ENCODE results near the gene BCL2.

GRCh38 chr18:63083020-63083531 is 236.5 kb downstream of the BCL2 start:
- TF ChIP-seq CTCF (IDR thresholded peaks at IDR 0.05): no peak
- TF ChIP-seq POLR2A (IDR thresholded peaks at IDR 0.05): no peak
